K562 treated with DMSO at 1 percent for 24 hours (cell line): ENCODE measurements around the gene COCH. TPM values are rescaled to one million over a fixed set of nuclear protein-coding genes. Genes with fewer than 3 reads are reported as not detected.

Experiments used
- total RNA-seq: library from RNA; unstranded; fragments of 300-600 nt; gene quantifications from 2 replicates; pipeline ENCODE4 v1.2.3, GENCODE V29; 2022; ENCODE audit warnings: low read depth; ENCODE audit not compliant: insufficient read depth

The COCH gene
- 51.0 and 58.9 TPM in 2 replicates for total RNA-seq

GRCh38 chr14:30874120-30874998, at the start of gene COCH:
Gene COCH (plus strand): TSS chr14:30874559. CDS start chr14:30874939, 380 bp downstream.

Other genes with a start within 250 kb of the COCH start
- gene AP4S1, start 151.1 kb downstream of the COCH start, total RNA-seq, result 0.41 and 0.71 TPM in 2 replicates
- gene STRN3, start 151.8 kb downstream of the COCH start, total RNA-seq, result 6.1 and 7.6 TPM in 2 replicates